CD4-positive, alpha-beta T cell treated with Interleukin-10 for 1 hour (primary cell): Measurements from ENCODE around the gene BHLHE40.

Source experiments
- DNase-seq: peaks from one replicate; pipeline ENCODE4 v3.0.0-alpha.2; 2020

Gene BHLHE40

DNA sequence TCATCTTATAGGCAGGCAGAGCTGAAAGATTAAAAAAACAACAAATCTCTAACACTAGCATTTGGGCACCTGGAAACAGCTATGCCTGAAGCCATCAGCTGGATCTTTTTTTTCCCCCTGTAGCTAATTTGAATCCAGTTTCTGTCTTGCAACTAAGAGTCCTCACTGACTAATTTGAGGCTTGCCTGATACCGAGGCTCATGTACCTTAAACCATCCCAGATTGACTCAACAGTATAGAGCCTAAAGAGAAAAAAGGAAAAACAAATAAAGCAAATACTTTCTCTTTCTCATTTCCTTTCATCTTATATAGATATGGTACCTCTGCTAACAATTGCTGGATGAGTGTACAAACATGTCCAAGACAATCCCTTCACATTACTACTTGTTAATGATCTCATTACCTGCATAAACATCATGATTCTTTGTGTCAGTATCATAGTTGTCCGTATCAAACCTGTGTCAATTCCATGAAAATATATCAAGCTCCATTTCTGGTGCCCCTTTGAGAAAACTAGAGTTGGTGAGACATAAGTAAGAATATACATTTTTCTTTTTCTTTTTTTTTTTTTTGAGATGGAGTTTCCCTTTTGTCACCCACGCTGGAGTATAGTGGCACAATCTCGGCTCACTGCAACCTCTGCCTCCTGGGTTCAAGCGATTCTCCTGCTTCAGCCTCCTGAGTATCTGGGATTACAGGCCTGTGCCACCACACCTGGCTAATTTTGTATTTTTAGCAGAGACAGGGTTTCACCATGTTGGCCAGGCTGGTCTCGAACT, 43.1 kb downstream of the BHLHE40 start:
- DNase-seq, result no peak

DNA sequence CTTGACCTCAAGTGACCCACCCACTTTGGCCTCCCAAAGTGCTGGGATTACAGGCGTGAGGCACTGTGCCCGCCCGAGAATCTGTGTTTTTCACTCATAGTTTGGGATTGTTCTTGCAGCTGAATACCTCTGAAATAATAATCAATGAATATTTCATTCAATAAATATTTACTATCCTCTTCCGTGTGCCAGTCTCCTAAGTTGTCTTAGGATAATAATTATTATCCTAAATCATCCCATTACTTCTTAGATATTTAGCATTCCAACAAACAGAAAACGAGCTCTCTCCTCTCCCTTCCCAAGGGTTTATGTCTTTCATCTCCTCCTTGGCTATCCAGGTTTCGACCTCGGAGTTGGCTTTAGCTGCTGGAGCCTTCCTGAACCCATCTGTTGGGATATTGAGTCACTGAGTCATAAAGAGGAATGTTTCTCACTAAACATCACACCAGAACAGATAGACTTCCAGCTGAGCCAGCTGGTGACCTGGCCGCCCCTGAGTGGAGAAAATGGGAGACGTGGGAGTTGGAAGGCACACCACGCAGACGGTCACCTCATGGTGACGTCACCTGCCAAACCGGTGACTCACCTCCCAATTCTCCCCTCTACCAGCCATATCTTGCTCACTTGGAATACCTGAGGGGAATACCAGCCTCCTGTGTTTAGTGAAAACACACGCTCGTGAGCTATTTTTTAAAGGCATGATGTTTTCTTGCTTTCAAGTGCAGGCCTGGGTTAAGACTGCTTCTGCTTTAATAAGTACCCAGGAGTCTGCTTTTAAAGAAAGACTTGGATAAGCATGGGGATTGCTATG, 43.9 kb downstream of the BHLHE40 start:
- no peak for DNase-seq

DNA sequence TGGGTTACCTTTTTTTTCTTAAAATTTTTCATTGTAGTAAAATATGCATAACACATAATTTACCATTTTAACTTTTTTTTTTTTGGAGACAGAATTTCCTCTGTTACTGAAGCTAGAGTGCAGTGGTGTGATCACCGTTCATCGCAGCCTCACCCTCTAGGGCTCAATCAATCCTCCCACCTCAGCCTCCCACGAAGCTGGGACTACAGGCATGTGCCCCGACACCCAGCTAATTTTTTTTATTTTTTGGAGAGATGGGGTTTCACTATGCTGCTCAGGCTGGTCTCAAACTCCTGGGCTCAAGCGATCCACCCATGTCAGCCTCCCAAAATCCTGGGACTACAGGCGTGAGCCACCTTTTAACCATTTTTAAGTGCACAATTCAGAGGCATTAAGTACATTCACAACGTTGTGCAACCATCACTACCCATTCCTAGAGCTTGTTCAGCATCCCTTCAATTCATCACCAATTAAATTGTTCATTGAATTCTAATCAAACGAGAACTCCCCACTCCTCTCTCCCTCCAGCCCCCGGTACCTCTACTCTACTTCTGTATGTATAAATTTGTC, 44.6 kb downstream of the BHLHE40 start:
- no peak for DNase-seq

DNA sequence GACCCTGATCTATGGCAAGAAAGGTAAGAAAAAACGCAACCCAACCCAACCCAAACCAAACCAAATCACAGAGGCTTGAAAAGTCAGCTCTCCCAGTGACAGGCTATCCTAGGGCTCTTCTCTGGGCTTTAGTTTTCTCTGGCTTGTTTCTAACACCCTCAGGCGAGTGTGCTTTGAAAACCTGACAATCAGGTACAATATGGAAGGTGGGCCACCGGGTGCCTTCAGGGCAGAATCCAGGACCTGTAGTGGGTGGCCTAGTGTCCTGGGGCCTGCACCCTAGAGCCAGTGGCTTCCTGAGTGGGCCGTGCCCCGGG, 46.8 kb downstream of the BHLHE40 start:
- no peak for DNase-seq

DNA sequence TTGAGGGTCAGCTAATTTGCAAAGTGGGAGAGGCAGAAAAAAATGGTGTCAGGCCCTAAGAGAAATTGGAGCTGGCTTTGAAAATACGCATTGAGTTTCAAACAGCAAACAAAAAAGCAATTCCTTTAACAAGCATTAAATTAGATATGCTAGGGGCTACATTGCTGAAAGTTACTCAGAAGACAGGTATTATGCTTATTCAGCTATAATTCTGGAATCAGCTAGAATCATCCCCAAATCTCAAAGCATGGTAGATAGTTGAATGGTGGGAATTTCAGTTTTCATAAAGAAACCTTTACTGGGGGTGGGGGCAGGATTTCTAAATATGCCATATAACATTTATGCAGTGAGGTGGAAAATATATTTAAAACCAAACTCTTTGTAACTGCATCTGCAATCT, 50.5 kb downstream of the BHLHE40 start:
- no peak for DNase-seq

DNA sequence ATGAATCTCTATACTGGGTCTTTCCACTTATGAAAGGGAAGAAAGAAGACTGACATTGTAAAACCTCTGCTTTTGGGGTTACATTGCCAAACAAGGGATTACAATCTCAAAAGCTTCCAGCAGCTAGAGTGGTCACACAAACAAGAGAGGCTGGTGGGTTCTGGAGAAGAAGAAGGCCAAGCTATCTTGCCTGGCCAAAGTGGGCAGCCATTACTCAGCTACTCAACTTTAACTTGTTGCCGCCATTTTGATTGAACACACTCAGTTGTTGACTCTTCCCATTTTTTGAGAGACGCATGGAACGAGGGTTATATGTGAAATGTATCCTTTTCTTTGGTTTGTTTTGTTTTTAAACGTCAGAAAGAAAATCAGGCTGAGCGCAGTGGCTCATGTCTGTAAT, 50.9 kb downstream of the BHLHE40 start:
- DNase-seq, result no peak

DNA sequence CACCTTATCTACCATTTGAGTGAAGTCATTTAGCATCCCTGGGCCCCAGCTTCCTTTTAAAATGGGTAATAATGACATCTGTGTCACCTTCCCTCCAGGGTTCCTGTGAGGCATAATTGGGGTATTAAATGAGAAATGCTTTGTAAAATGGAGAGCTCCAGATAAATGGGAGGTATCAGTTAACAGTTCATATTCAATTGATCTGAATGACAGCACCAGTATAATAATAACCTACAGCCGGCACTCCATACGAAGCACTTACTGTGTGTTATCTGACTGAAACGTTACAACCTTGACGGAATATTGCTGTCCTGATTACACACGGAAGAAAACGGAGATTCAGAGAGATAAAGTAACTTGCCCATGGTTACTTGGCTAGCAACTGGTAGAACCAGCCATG, 53.6 kb downstream of the BHLHE40 start:
- DNase-seq, result no peak
